OCI-LY7 (cell line): ENCODE measurements around the gene ALDH1A2.

Source experiments
- CTCF ChIP-seq: fragments of 200-600 bp; sonication (generic); conservative IDR thresholded peaks from 2 replicates; pipeline ENCODE4 v1.5.1; 2014; ENCODE audit warnings: mild to moderate bottlenecking, antibody characterized with exemption, low read length, moderate library complexity, mixed read lengths
- EZH2phosphoT487 ChIP-seq: fragments of 200-600 bp; sonication (generic); IDR thresholded peaks from 2 replicates; pipeline ENCODE4 v1.6.1; 2018; ENCODE audit warnings: low read depth, borderline replicate concordance, mild to moderate bottlenecking, mixed run types, antibody characterized with exemption, low read length, moderate library complexity, mixed read lengths

DNA sequence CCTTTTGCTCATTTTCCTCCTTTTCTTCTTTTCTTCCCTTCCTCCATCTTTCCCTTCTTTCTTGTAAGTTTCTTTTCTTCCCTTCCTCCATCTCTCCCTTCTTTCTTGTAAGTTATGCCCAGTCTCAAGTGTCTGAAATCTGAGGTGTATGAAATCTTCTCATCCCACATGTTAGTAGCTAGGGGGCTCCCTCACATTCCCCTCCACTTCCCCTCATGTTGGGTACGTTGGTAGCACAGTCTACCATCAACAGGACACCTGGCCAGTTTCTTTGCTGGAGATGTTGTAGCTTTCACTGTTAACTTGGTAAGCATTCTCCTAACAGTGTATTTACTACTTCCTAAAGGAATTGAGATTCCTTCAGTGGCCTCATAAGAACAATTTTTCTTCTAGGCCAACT, 133.9 kb downstream of the ALDH1A2 start:
- TF ChIP-seq CTCF (no peak), EZH2phosphoT487 (no peak)
